Gastroesophageal sphincter (tissue), 3 donors: Measurements from ENCODE around the gene FAM163B.

Experiments used
- CTCF ChIP-seq, 4 experiments: fragments of 200-600 bp in 2 of 4; fragments of 450-650 bp in 2 of 4; sonication (generic) in 1 of 4; IDR thresholded peaks; one replicate each; pipeline ENCODE4 v1.5.1; 2017 to 2019; ENCODE audit warnings: antibody characterized with exemption in 4 of 4, mild to moderate bottlenecking in 2 of 4, moderate library complexity in 2 of 4
- EP300 ChIP-seq: sonication (generic); formaldehyde crosslinking; IDR thresholded peaks from one replicate; pipeline ENCODE4 v1.6.1; 2017; ENCODE audit warnings: antibody characterized with exemption, mild to moderate bottlenecking
- POLR2A ChIP-seq, 2 donors: fragments of 450-650 bp; IDR thresholded peaks; one replicate each; pipeline ENCODE4 v1.6.1; 2017; ENCODE audit warnings: antibody characterized with exemption in 2 of 2, mild to moderate bottlenecking in 2 of 2, moderate library complexity in 1 of 2
- POLR2AphosphoS5 ChIP-seq: sonication (generic); formaldehyde crosslinking; IDR thresholded peaks from one replicate; pipeline ENCODE4 v1.6.1; 2017; ENCODE audit warnings: antibody characterized with exemption

GRCh38 chr9:133615606-133616188 lies 6.5 kb upstream of the FAM163B start:
- TF ChIP-seq CTCF (IDR thresholded peaks at IDR 0.05) = no peak
- TF ChIP-seq POLR2A (IDR thresholded peaks at IDR 0.05) = no peak
- TF ChIP-seq POLR2AphosphoS5 = no peak
- TF ChIP-seq EP300 = no peak
